GM10266 (cell line): ENCODE measurements around the gene TRIM9.

ENCODE experiments used
- DNase-seq: peaks from one replicate; pipeline ENCODE4 v3.0.0; 2012; ENCODE audit errors: extremely low spot score
- TF ChIP-seq, protein P1 (sequence below): IDR thresholded peaks from 2 replicates; pipeline ENCODE4 v1.5.1; 2012; ENCODE audit warnings: mild to moderate bottlenecking, low read depth; ENCODE audit not compliant: control insufficient read depth, insufficient read depth; ENCODE audit errors: missing control alignments

The TRIM9 gene

DNA sequence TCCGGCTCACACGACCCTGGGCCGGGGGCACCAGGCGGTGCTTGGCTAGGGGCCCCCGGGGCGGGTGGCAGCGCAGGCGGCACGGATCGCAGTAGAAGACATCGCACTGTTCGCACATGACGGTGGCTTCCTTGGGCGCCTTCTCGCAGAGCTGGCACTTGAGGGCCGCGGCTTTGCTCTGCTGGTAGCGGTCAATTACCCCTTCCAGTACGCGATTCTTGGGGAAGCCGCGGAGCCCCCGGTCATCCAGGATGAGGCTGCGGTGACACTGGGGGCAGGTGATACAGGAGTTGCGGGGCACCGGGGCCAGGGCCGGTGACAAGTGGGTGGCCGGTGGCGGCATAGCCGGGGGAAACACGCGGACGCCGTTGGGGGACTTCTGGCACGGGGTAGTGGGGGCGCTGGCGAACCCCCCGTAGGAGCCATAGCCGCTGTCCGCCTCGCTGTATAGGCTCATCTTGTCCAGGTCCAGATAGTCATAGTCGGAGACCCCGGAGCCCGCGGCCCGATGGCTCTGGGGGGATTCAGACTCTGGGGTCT is 553 bp downstream of the TRIM9 start:
- TF ChIP-seq, protein P1, sequence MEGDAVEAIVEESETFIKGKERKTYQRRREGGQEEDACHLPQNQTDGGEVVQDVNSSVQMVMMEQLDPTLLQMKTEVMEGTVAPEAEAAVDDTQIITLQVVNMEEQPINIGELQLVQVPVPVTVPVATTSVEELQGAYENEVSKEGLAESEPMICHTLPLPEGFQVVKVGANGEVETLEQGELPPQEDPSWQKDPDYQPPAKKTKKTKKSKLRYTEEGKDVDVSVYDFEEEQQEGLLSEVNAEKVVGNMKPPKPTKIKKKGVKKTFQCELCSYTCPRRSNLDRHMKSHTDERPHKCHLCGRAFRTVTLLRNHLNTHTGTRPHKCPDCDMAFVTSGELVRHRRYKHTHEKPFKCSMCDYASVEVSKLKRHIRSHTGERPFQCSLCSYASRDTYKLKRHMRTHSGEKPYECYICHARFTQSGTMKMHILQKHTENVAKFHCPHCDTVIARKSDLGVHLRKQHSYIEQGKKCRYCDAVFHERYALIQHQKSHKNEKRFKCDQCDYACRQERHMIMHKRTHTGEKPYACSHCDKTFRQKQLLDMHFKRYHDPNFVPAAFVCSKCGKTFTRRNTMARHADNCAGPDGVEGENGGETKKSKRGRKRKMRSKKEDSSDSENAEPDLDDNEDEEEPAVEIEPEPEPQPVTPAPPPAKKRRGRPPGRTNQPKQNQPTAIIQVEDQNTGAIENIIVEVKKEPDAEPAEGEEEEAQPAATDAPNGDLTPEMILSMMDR: no peak
- peak; percentile 28 for DNase-seq

DNA sequence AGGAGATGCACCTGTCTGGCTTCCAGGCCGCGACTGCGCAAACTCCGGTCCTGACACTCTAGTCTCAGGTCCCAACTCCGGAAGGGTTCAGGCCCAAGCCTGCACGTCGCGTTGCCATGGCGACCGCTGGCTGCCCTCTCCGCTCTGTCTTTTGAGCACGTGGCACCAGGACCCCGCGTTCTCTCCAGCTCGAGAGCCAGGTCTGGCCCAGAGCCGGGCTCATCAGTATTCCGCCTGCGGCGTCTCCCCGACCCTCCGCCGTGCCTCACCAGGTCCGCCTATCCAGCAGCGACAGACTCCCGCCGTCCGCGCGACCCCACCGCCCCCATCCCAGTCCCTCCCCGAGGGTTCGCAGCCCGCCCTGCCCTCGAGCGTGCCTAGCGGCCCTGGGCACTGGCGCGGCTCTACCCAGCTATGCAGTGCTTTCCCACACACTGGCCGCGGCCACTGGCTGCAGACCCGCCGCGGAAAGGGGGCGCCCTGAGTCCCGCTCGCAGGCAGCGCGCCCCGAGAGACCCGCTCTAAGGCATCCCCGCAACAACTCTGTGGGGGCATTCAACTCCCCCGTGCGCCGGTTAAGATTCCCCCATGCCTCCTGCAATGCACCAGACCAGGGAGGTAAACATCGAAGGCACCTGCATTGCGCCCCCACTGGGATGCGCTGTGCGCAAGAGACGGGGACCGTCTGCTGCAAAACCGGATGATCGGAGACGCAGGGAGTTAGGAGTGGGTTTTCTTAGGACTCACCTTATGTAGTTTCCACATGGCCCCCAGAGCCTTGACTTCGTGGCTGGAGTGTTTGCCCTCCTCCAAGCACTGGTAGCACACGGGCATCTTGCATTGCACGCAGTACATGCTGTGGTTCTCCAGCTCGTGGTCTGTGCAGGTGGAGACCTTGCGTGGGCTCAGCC is 1.3 kb downstream of the TRIM9 start:
- TF ChIP-seq, protein P1: peak; percentile 48
- DNase-seq: peak; percentile 58

DNA sequence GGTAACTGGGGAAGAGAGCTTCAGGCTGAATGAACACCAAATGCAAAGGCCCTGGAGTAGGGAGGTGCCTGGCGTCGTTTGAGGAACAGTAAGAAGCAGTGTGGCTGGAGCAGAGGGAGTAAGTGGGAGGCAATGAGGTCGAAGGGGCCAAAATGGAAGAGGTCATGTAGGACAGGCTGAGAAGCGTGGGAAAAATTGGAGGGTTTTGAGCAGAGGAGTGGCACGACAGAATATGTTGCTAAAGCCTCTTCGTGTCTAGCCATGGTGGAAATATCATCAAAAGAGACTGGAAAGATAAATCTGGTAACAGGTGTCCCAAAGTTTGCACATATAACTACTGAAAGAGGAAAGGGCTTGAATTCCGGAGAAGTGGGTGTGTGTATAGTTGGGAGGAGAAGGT is 1.9 kb downstream of the TRIM9 start:
- TF ChIP-seq, protein P1: no peak
- DNase-seq: no peak

DNA sequence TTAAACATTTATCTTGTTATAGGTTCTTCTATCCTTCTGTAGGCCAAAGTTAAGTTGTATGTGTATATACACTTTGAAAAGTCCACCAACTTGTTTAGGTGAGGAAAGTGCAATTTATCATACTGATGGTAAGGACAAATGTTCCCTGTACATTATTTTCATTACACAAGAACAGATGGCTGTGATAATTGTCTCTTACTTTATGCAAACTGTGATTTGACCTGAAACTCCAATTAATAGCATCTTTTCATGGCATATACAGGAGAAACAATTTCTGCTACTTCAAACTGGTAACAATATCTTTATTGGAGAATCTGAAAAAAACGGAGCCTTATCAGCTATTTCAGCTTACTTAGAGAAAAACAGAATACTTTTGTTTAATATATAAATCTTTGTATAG is 5.6 kb downstream of the TRIM9 start:
- no peak for DNase-seq
- TF ChIP-seq, protein P1: no peak

DNA sequence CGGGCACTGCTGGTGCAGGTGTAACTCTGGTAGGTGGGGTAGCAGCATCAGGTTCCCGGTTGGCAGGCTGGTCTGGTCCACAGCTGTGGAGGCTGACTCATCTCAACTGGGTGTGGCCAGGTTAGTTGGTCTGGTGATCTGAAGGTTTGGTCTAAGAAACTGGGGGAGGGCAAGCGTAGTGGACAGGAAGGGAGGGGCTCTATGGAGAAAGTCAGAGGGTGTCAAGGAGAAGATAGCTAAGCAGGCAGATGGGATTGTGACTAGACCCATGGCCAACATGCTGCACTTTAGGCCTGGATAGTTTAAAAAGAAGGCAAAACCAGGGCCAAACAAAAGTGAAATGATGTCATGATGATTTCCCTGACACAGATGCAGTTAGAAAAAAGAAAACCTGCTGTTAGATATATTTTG is 7.9 kb downstream of the TRIM9 start:
- DNase-seq: no peak
- TF ChIP-seq, protein P1: no peak

DNA sequence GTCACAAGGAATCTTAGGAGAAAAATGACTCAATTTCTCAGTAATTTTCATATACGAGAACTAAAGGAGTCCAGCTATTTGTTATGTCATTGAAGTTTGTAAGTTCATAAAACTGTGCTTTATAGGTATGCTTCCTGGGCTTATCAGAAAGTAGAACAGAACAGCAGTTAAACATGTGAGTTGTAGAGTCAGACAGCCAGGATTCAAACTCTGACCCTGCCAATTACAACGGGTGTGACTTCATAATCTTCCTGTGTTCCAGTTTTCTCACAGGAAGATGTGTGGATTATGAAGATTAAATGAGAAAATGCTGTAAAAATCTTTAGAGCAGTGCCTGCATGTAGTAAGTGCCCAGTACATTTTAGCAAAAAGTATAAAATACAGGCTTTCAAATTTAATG is 8.9 kb downstream of the TRIM9 start:
- TF ChIP-seq, protein P1: no peak
- no peak for DNase-seq

DNA sequence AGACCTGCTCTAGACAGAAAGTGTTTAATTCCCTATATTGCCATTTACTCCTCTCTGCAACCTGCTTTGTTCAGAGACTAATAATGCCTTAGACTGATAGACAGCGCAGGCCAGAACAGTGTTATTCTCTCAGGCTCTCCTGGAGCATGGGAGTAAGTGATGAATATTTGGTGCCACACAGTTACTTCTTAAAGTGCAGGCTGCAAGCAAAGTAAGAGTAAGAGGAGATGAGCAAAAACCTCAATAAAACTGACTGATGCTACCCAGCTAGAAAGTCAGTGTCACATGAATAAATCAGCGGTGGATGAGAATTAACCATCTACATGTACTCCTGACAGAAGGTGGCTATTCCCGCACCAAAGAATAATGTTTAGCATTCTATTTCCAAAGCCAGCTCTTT is 9.9 kb downstream of the TRIM9 start:
- TF ChIP-seq, protein P1: no peak
- DNase-seq: no peak
